ENCODE data around the gene DDAH1. TPM values are rescaled to one million over a fixed set of nuclear protein-coding genes. Genes with fewer than 3 reads are reported as not detected.

The DDAH1 gene
- total RNA-seq, 1 donor from 2014 or later: 10.8 TPM

DNA sequence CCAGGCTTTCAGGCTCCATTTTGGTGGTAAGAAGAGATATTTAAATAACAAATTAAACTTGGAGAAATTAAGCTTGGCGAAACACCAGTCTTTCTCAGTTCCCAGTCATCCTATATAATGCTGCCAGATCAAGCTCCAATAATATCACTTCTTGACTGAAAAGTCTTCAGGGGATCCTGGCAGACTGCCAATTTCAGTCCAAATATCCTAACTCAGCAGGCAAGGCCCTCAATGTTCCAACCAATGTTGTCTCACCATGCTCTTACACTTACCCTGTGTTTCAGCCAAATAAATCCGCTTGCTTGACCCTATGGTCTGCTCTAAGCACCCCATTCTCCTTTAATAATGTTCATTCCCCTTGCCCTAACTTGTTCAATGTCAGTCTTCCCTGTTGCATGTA lies 148.6 kb downstream of the DDAH1 start:
- H3K4me1 Mint-ChIP-seq (ENCODE audit: unreplicated experiment): peaks cover 28% of the 10 kb centered on the region
- H3K36me3 Mint-ChIP-seq (ENCODE audit: low read depth, unreplicated experiment): no peaks in the 10 kb centered on the region
- H3K9me3 Mint-ChIP-seq (ENCODE audit: unreplicated experiment): no peaks in the 10 kb centered on the region
- no peak for DNase-seq (ENCODE audit: low spot score)
- no peak overlapping the region for H3K27ac Mint-ChIP-seq (ENCODE audit: unreplicated experiment)
- TF ChIP-seq, protein P1, sequence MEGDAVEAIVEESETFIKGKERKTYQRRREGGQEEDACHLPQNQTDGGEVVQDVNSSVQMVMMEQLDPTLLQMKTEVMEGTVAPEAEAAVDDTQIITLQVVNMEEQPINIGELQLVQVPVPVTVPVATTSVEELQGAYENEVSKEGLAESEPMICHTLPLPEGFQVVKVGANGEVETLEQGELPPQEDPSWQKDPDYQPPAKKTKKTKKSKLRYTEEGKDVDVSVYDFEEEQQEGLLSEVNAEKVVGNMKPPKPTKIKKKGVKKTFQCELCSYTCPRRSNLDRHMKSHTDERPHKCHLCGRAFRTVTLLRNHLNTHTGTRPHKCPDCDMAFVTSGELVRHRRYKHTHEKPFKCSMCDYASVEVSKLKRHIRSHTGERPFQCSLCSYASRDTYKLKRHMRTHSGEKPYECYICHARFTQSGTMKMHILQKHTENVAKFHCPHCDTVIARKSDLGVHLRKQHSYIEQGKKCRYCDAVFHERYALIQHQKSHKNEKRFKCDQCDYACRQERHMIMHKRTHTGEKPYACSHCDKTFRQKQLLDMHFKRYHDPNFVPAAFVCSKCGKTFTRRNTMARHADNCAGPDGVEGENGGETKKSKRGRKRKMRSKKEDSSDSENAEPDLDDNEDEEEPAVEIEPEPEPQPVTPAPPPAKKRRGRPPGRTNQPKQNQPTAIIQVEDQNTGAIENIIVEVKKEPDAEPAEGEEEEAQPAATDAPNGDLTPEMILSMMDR (IDR thresholded peaks at IDR 0.05; ENCODE audit: unreplicated experiment): no peak
- H3K27me3 Mint-ChIP-seq (ENCODE audit: unreplicated experiment): peaks cover 2% of the 10 kb centered on the region
- no peak overlapping the region for H3K4me3 Mint-ChIP-seq (ENCODE audit: unreplicated experiment)

GRCh38 chr1:85315789-85316188 lies 149.2 kb downstream of the DDAH1 start:
- no peaks in the 10 kb centered on the region for H3K36me3 Mint-ChIP-seq (ENCODE audit: low read depth, unreplicated experiment)
- TF ChIP-seq, protein P1 (IDR thresholded peaks at IDR 0.05; ENCODE audit: unreplicated experiment): no peak
- H3K4me3 Mint-ChIP-seq (ENCODE audit: unreplicated experiment): no peak overlapping the region
- H3K4me1 Mint-ChIP-seq (ENCODE audit: unreplicated experiment): peaks cover 25% of the 10 kb centered on the region
- H3K9me3 Mint-ChIP-seq (ENCODE audit: unreplicated experiment): no peaks in the 10 kb centered on the region
- H3K27ac Mint-ChIP-seq (ENCODE audit: unreplicated experiment): no peak overlapping the region
- no peak for DNase-seq (ENCODE audit: low spot score)
- peaks cover 2% of the 10 kb centered on the region for H3K27me3 Mint-ChIP-seq (ENCODE audit: unreplicated experiment)

DNA sequence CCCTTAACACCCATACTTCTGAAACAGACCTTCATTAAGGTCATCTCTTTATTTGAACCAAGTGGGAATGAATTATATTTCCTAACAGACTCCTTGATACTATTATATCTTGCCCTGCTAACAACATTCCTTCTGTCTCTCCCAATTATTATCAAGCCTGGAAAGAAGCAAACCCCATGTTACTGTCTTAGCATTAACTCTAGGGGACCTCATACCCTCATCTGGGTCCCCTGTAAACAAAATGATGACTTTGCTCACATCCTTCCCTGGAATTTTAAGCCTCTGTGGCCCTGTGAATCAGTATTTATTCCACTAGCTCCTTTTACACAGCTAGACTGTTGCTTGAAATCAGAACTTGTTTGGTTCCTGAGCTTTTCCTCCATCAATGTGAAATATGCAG lies 150.2 kb downstream of the DDAH1 start:
- no peak for DNase-seq (ENCODE audit: low spot score)
- Mint-ChIP-seq H3K27ac (ENCODE audit: unreplicated experiment) (no peak overlapping the region), H3K4me1 (ENCODE audit: unreplicated experiment) (peaks cover 14% of the 10 kb centered on the region), H3K4me3 (ENCODE audit: unreplicated experiment) (no peak overlapping the region), H3K27me3 (ENCODE audit: unreplicated experiment) (peaks cover 2% of the 10 kb centered on the region), H3K36me3 (ENCODE audit: low read depth, unreplicated experiment) (no peaks in the 10 kb centered on the region), H3K9me3 (ENCODE audit: unreplicated experiment) (no peaks in the 10 kb centered on the region)
- TF ChIP-seq, protein P1 (IDR thresholded peaks at IDR 0.05; ENCODE audit: unreplicated experiment): no peak

GRCh38 chr1:85313888-85314696 lies 150.9 kb downstream of the DDAH1 start:
- TF ChIP-seq, protein P1 (IDR thresholded peaks at IDR 0.05; ENCODE audit: unreplicated experiment): no peak
- H3K27me3 Mint-ChIP-seq (ENCODE audit: unreplicated experiment): peaks cover 2% of the 10 kb centered on the region
- peaks cover 10% of the 10 kb centered on the region for H3K4me1 Mint-ChIP-seq (ENCODE audit: unreplicated experiment)
- no peak for DNase-seq (ENCODE audit: low spot score)
- no peak overlapping the region for H3K27ac Mint-ChIP-seq (ENCODE audit: unreplicated experiment)
- H3K9me3 Mint-ChIP-seq (ENCODE audit: unreplicated experiment): no peaks in the 10 kb centered on the region
- no peaks in the 10 kb centered on the region for H3K36me3 Mint-ChIP-seq (ENCODE audit: low read depth, unreplicated experiment)
- no peak overlapping the region for H3K4me3 Mint-ChIP-seq (ENCODE audit: unreplicated experiment)

GRCh38 chr1:85311818-85312217 lies 153.1 kb downstream of the DDAH1 start:
- no peak for DNase-seq (ENCODE audit: low spot score)
- H3K4me3 Mint-ChIP-seq (ENCODE audit: unreplicated experiment): no peak overlapping the region
- peaks cover 4% of the 10 kb centered on the region for H3K4me1 Mint-ChIP-seq (ENCODE audit: unreplicated experiment)
- TF ChIP-seq, protein P1 (IDR thresholded peaks at IDR 0.05; ENCODE audit: unreplicated experiment): no peak
- no peaks in the 10 kb centered on the region for H3K9me3 Mint-ChIP-seq (ENCODE audit: unreplicated experiment)
- H3K27ac Mint-ChIP-seq (ENCODE audit: unreplicated experiment): no peak overlapping the region
- H3K27me3 Mint-ChIP-seq (ENCODE audit: unreplicated experiment): peaks cover 2% of the 10 kb centered on the region
- H3K36me3 Mint-ChIP-seq (ENCODE audit: low read depth, unreplicated experiment): no peaks in the 10 kb centered on the region
